T-helper 22 cell (primary cell): Measurements from ENCODE around the gene SLC22A1.
"Not testable (repeated sequence)": the region's sequence is repeated elsewhere in the genome, so short reads cannot be mapped to it uniquely, and the experiment has no call there.

ENCODE experiments used
- DNase-seq: peaks from one replicate; pipeline ENCODE4 v3.0.0-alpha.2; 2020; ENCODE audit warnings: low read depth

SLC22A1 gene

GRCh38 chr6:160124007-160124406, 2.4 kb downstream of the SLC22A1 start:
- DNase-seq: no peak

GRCh38 chr6:160124605-160125004, 3.0 kb downstream of the SLC22A1 start:
- no peak for DNase-seq

- not testable (repeated sequence) for DNase-seq
These were observed 3.5 kb downstream of the SLC22A1 start for GRCh38 chr6:160125105-160125504.

GRCh38 chr6:160127270-160128124, 5.9 kb downstream of the SLC22A1 start:
- DNase-seq: no peak

- DNase-seq: no peak
These were observed 6.6 kb downstream of the SLC22A1 start for GRCh38 chr6:160128125-160128683.

GRCh38 chr6:160128879-160129516, 7.4 kb downstream of the SLC22A1 start:
- no peak for DNase-seq

GRCh38 chr6:160129881-160130615, 8.4 kb downstream of the SLC22A1 start:
- no peak for DNase-seq

- DNase-seq: no peak
These were observed 9.3 kb downstream of the SLC22A1 start for GRCh38 chr6:160130729-160131484.

GRCh38 chr6:160131636-160132296, 10.2 kb downstream of the SLC22A1 start:
- no peak for DNase-seq

GRCh38 chr6:160132297-160132637, 10.7 kb downstream of the SLC22A1 start:
- DNase-seq: no peak

- DNase-seq: no peak
These were observed 11.2 kb downstream of the SLC22A1 start for GRCh38 chr6:160132776-160133338.

- no peak for DNase-seq
These were observed 12.1 kb downstream of the SLC22A1 start for GRCh38 chr6:160133441-160134336.

GRCh38 chr6:160134337-160134751, 12.7 kb downstream of the SLC22A1 start:
- DNase-seq: not testable (repeated sequence)

- DNase-seq: no peak
These were observed 13.3 kb downstream of the SLC22A1 start for GRCh38 chr6:160134779-160135547.

GRCh38 chr6:160135907-160136655, 14.5 kb downstream of the SLC22A1 start:
- no peak for DNase-seq

- no peak for DNase-seq
These were observed 15.7 kb downstream of the SLC22A1 start for GRCh38 chr6:160137130-160137988.
